Bone marrow (tissue), 2 donors: ENCODE measurements around the gene ARFIP2.

Experiments
- DNase-seq, 2 donors: peaks; one replicate each; lab custom pipeline; 2025; lab: John Stamatoyannopoulos, UW

The ARFIP2 gene

DNA sequence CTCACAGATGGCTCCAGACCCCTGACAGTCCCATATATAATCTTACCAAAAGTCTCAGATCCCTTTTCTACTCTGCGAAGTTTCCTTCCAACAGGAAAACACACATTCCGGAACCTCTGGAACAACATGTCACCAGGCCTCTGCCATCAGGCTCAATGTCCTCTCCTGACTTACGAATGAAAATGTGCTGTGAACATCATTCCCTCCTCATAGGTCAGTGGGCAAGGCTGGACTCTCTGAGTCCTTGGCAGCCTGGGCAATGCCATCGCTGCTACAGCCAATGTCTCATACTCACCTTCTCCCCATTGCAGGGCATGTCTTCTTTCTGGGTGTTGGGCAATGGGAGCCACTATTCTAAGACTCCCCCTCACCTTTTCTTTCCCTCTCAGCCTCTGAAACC, 38.7 kb downstream of the ARFIP2 start:
- DNase-seq = no peak

DNA sequence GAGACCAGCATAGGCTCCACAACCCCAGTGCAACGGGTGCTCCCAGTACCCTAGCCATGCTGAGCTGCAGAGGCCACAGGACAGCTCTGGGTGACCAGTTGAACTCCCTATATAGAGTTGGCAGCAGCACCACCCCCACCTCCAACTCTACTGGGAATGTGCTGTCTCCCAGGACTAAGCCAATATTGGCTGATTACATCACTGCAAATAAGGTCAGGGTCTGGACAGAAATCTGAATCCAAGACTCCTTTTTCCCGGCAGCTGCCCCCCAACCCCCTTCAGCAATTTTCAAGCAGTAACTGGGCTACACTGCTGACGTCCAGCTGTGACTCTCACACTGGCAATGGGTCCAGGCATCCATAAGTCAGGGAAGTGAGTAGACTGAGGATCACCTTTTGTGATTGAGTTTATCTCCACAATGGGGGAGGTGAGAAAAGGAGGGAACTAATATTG, 40.2 kb downstream of the ARFIP2 start, which contains the start of gene HPX:
HPX (minus strand) TSS at position 82 of the 453 bp plus-strand sequence; CDS start at position 58, 24 bp downstream.
- DNase-seq = no peak

DNA sequence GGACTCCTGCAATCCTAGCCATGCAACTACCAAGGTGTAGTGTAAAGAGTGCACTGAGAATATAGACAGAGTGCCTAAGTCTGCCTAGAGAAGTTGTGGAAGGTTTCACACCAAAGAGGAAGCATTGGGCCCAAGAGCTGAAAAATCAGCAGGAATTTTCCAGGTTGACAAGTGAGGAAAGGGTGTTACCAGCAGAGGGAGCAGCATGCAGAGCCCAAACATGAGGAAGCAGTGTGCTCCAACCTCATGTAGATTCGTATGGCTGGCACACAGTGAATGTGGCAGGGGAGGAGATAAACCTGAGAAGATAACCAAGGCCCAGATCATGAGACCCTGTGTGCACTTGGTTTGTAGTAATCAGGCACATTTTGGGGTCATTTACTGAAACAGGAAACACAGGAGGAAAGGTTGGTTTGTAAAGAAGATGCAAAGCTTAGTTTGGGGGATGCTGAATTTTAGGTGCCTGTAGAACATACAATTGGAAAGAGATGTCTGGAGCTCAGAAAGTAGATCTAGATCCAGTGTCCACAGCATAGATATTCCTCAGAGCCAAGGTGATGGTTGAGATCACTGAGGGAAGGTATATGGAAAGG, 42.1 kb downstream of the ARFIP2 start:
- DNase-seq = peak in 1 of 2 donors; percentile 49

DNA sequence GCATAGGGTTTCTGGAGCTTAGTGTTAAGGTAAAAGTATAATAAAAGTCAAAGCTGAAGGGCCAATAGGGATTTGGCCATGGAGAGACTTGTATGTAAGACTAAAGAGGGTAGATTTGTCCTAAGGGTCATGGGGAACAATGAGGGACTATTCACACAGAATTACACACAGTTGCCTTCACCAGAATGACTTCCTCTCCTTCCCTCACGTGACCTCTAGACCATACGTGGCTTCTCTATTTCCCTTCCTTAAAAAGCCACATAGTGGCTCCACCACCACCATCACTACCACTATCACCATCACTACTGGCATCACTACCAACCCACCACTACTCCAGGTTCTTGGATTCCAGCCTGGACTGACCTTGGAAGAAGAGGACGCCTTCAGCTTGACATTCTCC, 43.1 kb downstream of the ARFIP2 start:
- peak in 1 of 2 donors; percentile 10 for DNase-seq

DNA sequence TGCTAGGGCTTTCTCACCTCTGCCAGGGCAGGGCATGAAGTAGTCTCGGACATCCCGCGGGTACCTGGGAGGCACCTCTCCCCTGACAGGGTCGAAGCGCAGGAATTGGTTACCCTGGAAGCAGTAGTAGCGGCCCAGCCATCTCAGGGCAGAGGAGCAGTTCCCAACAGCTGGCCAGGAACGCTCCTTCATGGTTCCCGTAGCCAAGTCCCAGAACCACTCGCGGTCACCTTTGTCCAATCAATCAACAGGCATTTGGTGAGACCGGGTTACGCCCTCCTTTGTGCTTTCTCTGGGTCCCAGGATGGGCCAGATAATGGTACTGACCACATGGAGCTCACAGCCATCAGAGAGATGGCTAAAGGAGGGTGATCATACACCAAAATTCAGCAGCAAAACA, 43.7 kb downstream of the ARFIP2 start:
- DNase-seq = no peak

DNA sequence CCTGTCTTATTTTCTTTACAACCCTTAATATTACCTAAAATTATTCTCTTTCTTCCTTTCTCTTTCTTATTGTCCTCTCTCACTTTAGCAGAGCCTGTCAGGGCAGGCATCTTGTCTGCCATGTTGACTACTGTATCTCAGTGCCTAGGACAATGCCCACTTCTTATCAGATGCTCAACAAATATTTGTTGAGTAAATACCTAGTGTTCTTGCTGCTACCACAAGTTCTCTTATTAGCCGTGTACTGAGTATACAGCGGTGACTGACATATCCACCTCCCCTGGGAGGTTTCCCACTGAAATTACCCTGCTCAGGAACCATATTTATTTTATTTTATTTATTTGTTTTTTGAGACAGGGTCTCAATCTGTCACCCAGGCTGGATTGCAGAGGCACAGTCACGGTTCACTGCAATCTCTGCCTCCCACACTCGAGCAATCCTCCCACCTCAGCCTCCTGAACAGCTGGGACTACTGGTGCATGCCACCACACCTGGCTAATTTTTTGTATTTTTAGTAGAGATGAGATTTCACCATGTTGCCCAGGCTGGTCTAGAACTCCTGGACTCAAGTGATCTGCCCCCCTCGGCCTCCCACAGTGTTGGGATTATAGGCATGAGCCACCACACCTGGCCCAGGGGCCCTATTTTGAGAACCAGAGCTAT, 47.0 kb downstream of the ARFIP2 start:
- DNase-seq = no peak

DNA sequence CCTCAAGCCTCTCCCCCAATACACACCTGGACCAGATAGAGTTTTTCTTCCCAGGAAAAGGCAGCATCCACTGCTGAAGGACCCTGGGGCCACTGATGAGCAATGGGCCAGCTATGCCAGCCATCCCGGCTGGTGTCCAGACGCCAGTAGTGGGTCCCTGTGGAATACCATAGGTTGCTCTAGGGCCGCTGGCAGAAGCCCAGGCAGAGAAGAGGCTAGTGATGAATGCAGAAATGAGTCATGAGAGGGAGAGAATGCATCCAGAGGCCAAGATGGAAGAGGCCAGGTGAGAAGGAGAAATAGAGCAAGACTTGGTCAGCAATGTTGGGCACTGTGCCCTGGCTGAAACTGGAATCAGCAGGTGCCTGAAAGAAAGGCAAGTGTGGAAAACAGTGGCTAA, 49.3 kb downstream of the ARFIP2 start:
- DNase-seq = no peak

DNA sequence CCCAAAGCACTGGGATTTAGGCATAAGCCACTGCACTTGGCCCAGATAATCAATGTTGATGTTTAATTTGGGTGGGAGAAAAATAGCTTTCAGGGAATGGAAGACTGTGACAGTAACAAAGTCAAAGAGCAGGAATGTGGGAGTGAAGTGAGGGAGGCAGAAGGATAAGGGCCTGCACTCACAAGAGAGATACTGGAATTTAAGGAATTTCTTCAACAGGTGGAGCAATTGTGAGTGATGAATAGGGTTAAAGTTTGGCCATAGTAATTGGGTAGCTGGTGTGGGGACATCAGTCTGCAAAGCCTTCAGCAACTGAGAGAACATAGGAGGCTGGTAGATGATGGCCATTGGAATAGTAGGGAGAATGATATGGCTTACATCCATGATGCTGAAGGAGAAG, 53.6 kb downstream of the ARFIP2 start:
- no peak for DNase-seq
